ENCODE data around the gene TDRD9. TPM values are rescaled to one million over a fixed set of nuclear protein-coding genes. Genes with fewer than 3 reads are reported as not detected.
A peak's percentile ranks its signal among the peaks of the same experiment; 100 is the strongest.
"Not testable (repeated sequence)": the region's sequence is repeated elsewhere in the genome, so short reads cannot be mapped to it uniquely, and the experiment has no call there.

Gene TDRD9
- total and polyA plus RNA-seq, 7 experiments from 2014 or later: 0.16 to 6.4 (median 0.43) TPM; not detected in 1

- peaks cover 0 to 3% (median 0%) of the 10 kb centered on the region in 5 donors for H3K36me3 Mint-ChIP-seq
- Histone ChIP-seq H3K36me3 (ENCODE audit: control insufficient read depth in 2 of 3, insufficient read depth in 3 of 3, low read length in 3 of 3) (peaks cover 0 to 25% (median 6%) of the 10 kb centered on the region in 3 experiments), H3K27me3 (ENCODE audit: control insufficient read depth in 2 of 2, insufficient read depth in 2 of 2, low read length in 2 of 2) (no peaks in the 10 kb centered on the region), H3K4me3 (ENCODE audit: low read length) (peak overlapping the region; percentile 100), H3K4me1 (ENCODE audit: control insufficient read depth in 2 of 2, insufficient read depth in 2 of 2, low read length in 2 of 2) (peaks cover 9 to 16% of the 10 kb centered on the region in 2 donors), H3K27ac (ENCODE audit: low read depth, low read length) (peak overlapping the region; percentile 83), H3K9me3 (ENCODE audit: control insufficient read depth in 2 of 3, low read length in 3 of 3) (no peaks in the 10 kb centered on the region)
- ChIA-PET POLR2A (interaction anchor here (0.6 to 1.6 kb wide), 3 partner anchors 10 to 113 kb away, joined by 3 to 7 read pairs (median 4); no protein-coding TSS in a partner anchor), CTCF (interaction anchor here (0.6 to 2.9 kb wide), 5 partner anchors 10 to 115 kb away, joined by 3 to 12 read pairs (median 4); no protein-coding TSS in a partner anchor)
- peak; percentile 100 for ATAC-seq
- H3K9me3 Mint-ChIP-seq: no peaks in the 10 kb centered on the region
- H3K27me3 Mint-ChIP-seq: peaks cover 4 to 14% (median 9%) of the 10 kb centered on the region in 5 donors
- DNase-seq: peak; percentile 90 to 99 (median 96)
- H3K4me1 Mint-ChIP-seq: peaks cover 0 to 37% (median 16%) of the 10 kb centered on the region in 7 donors
- peak overlapping the region; percentile 61 to 90 (median 83) for H3K27ac Mint-ChIP-seq
- peak overlapping the region; percentile 85 to 96 (median 90) for H3K4me3 Mint-ChIP-seq
- intact Hi-C loops (cut with micrococcal nuclease): loop anchor here (1.0 to 5.0 kb wide), 11 partner anchors 49 to 1559 kb away; partner anchors contain the start of genes BAG5 (in 2 of the 2), COA8 (in 2 of the 2), PPP1R13B (in 2 of the 2) and XRCC3 (in 2 of the 2)
Observed at GRCh38 chr14:103920981-103921854, 7.0 kb upstream of the TDRD9 start.

GRCh38 chr14:103921855-103922200 is 6.4 kb upstream of the TDRD9 start:
- Mint-ChIP-seq H3K27me3 (peaks cover 4 to 14% (median 9%) of the 10 kb centered on the region in 5 donors), H3K4me3 (peak overlapping the region; percentile 85 to 96 (median 90)), H3K27ac (peak overlapping the region in 5 of 9 donors; percentile 33 to 88 (median 72)), H3K4me1 (peaks cover 0 to 31% (median 14%) of the 10 kb centered on the region in 7 donors)
- not testable (repeated sequence) for H3K9me3 Mint-ChIP-seq; H3K9me3 ChIP-seq (ENCODE audit: control insufficient read depth in 2 of 3, low read length in 3 of 3); H3K36me3 Mint-ChIP-seq; H3K27ac ChIP-seq (ENCODE audit: low read depth, low read length); DNase-seq; H3K27me3 ChIP-seq (ENCODE audit: control insufficient read depth in 2 of 2, insufficient read depth in 2 of 2, low read length in 2 of 2); ATAC-seq
- Histone ChIP-seq H3K4me1 (ENCODE audit: control insufficient read depth in 2 of 2, insufficient read depth in 2 of 2, low read length in 2 of 2) (peaks cover 9 to 14% of the 10 kb centered on the region in 2 donors), H3K36me3 (ENCODE audit: control insufficient read depth in 2 of 3, insufficient read depth in 3 of 3, low read length in 3 of 3) (peaks cover 0 to 18% (median under 1%) of the 10 kb centered on the region in 3 experiments), H3K4me3 (ENCODE audit: low read length) (peak overlapping the region; percentile 100)
- ChIA-PET CTCF (interaction anchor here (0.6 to 1.7 kb wide), 4 partner anchors 10 to 115 kb away, joined by 3 to 11 read pairs (median 4); no protein-coding TSS in a partner anchor), POLR2A (interaction anchor here (1.3 kb wide), 1 partner anchor 21 kb away, joined by 3 read pairs; no protein-coding TSS in a partner anchor)
- intact Hi-C loops (cut with micrococcal nuclease): loop anchor here (1.0 to 5.0 kb wide), 11 partner anchors 50 to 1560 kb away; partner anchors contain the start of genes BAG5 (in 2 of the 2), COA8 (in 2 of the 2), PPP1R13B (in 2 of the 2) and XRCC3 (in 2 of the 2)

GRCh38 chr14:103923863-103924262 is 4.4 kb upstream of the TDRD9 start:
- no peak overlapping the region for H3K27ac Mint-ChIP-seq
- Histone ChIP-seq H3K4me3 (ENCODE audit: low read length) (no peak overlapping the region), H3K9me3 (ENCODE audit: control insufficient read depth in 2 of 3, low read length in 3 of 3) (no peaks in the 10 kb centered on the region), H3K4me1 (ENCODE audit: control insufficient read depth in 2 of 2, insufficient read depth in 2 of 2, low read length in 2 of 2) (peaks cover 9 to 14% of the 10 kb centered on the region in 2 donors), H3K36me3 (ENCODE audit: control insufficient read depth in 2 of 3, insufficient read depth in 3 of 3, low read length in 3 of 3) (peaks cover 0 to 6% (median 0%) of the 10 kb centered on the region in 3 experiments), H3K27me3 (ENCODE audit: control insufficient read depth in 2 of 2, insufficient read depth in 2 of 2, low read length in 2 of 2) (no peaks in the 10 kb centered on the region), H3K27ac (ENCODE audit: low read depth, low read length) (no peak overlapping the region)
- CTCF ChIA-PET: no interaction called here
- no peaks in the 10 kb centered on the region for H3K9me3 Mint-ChIP-seq
- intact Hi-C loops (cut with micrococcal nuclease): loop anchor here in 1 of 2 donors (5.0 kb wide), 3 partner anchors 362 to 1562 kb away; partner anchors contain the start of genes BAG5, CINP, COA8 and TECPR2
- ATAC-seq: no peak
- DNase-seq: no peak
- H3K4me3 Mint-ChIP-seq: peak overlapping the region in 1 of 10 donors; percentile 38
- peaks cover 0 to 3% (median 0%) of the 10 kb centered on the region in 5 donors for H3K36me3 Mint-ChIP-seq
- peaks cover 0 to 17% (median 13%) of the 10 kb centered on the region in 7 donors for H3K4me1 Mint-ChIP-seq
- POLR2A ChIA-PET: interaction anchor here (0.5 kb wide), 1 partner anchor 885 kb away, joined by 6 read pairs; no protein-coding TSS in a partner anchor
- peaks cover 4 to 16% (median 9%) of the 10 kb centered on the region in 5 donors for H3K27me3 Mint-ChIP-seq

GRCh38 chr14:103925316-103925715 is 2.9 kb upstream of the TDRD9 start:
- peaks cover 4 to 16% (median 9%) of the 10 kb centered on the region in 5 donors for H3K27me3 Mint-ChIP-seq
- peaks cover 0 to 3% (median 0%) of the 10 kb centered on the region in 5 donors for H3K36me3 Mint-ChIP-seq
- no peak for DNase-seq
- CTCF ChIA-PET: interaction anchor here (1.0 kb wide), 1 partner anchor 45 kb away, joined by 4 read pairs; no protein-coding TSS in a partner anchor
- no peak for ATAC-seq
- peaks cover 0 to 15% (median 5%) of the 10 kb centered on the region in 7 donors for H3K4me1 Mint-ChIP-seq
- peaks cover 5 to 7% of the 10 kb centered on the region in 2 donors for H3K4me1 ChIP-seq (ENCODE audit: control insufficient read depth in 2 of 2, insufficient read depth in 2 of 2, low read length in 2 of 2)
- H3K9me3 ChIP-seq (ENCODE audit: control insufficient read depth in 2 of 3, low read length in 3 of 3): no peaks in the 10 kb centered on the region
- no peak overlapping the region for H3K4me3 Mint-ChIP-seq
- POLR2A ChIA-PET: no interaction called here
- intact Hi-C loops (cut with micrococcal nuclease): no loop called here
- no peak overlapping the region for H3K4me3 ChIP-seq (ENCODE audit: low read length)
- no peak overlapping the region for H3K27ac ChIP-seq (ENCODE audit: low read depth, low read length)
- H3K27ac Mint-ChIP-seq: no peak overlapping the region
- no peaks in the 10 kb centered on the region for H3K27me3 ChIP-seq (ENCODE audit: control insufficient read depth in 2 of 2, insufficient read depth in 2 of 2, low read length in 2 of 2)
- H3K36me3 ChIP-seq (ENCODE audit: control insufficient read depth in 2 of 3, insufficient read depth in 3 of 3, low read length in 3 of 3): peaks cover 0 to 6% (median 0%) of the 10 kb centered on the region in 3 experiments
- H3K9me3 Mint-ChIP-seq: no peaks in the 10 kb centered on the region

GRCh38 chr14:103927566-103927965 is 690 bp upstream of the TDRD9 start:
- POLR2A ChIA-PET: no interaction called here
- CTCF ChIA-PET: no interaction called here
- H3K9me3 Mint-ChIP-seq: no peaks in the 10 kb centered on the region
- H3K4me1 ChIP-seq (ENCODE audit: control insufficient read depth in 2 of 2, insufficient read depth in 2 of 2, low read length in 2 of 2): no peaks in the 10 kb centered on the region
- DNase-seq: no peak
- no peaks in the 10 kb centered on the region for H3K27me3 ChIP-seq (ENCODE audit: control insufficient read depth in 2 of 2, insufficient read depth in 2 of 2, low read length in 2 of 2)
- no peak overlapping the region for H3K4me3 Mint-ChIP-seq
- intact Hi-C loops (cut with micrococcal nuclease): no loop called here
- H3K9me3 ChIP-seq (ENCODE audit: control insufficient read depth in 2 of 3, low read length in 3 of 3): no peaks in the 10 kb centered on the region
- no peak overlapping the region for H3K27ac Mint-ChIP-seq
- no peaks in the 10 kb centered on the region for H3K36me3 ChIP-seq (ENCODE audit: control insufficient read depth in 2 of 3, insufficient read depth in 3 of 3, low read length in 3 of 3)
- H3K27ac ChIP-seq (ENCODE audit: low read depth, low read length): no peak overlapping the region
- peaks cover 4 to 16% (median 9%) of the 10 kb centered on the region in 5 donors for H3K27me3 Mint-ChIP-seq
- H3K36me3 Mint-ChIP-seq: no peaks in the 10 kb centered on the region
- ATAC-seq: no peak
- H3K4me1 Mint-ChIP-seq: peaks cover 0 to 10% (median 0%) of the 10 kb centered on the region in 7 donors
- no peak overlapping the region for H3K4me3 ChIP-seq (ENCODE audit: low read length)

- no peak overlapping the region for H3K4me3 Mint-ChIP-seq
- ChIA-PET CTCF (no interaction called here), POLR2A (no interaction called here)
- H3K9me3 Mint-ChIP-seq: no peaks in the 10 kb centered on the region
- ATAC-seq (no peak), DNase-seq (no peak)
- intact Hi-C loops (cut with micrococcal nuclease): no loop called here
- Histone ChIP-seq H3K36me3 (ENCODE audit: control insufficient read depth in 2 of 3, insufficient read depth in 3 of 3, low read length in 3 of 3) (no peaks in the 10 kb centered on the region), H3K4me1 (ENCODE audit: control insufficient read depth in 2 of 2, insufficient read depth in 2 of 2, low read length in 2 of 2) (no peaks in the 10 kb centered on the region), H3K27ac (ENCODE audit: low read depth, low read length) (no peak overlapping the region), H3K9me3 (ENCODE audit: control insufficient read depth in 2 of 3, low read length in 3 of 3) (no peaks in the 10 kb centered on the region), H3K27me3 (ENCODE audit: control insufficient read depth in 2 of 2, insufficient read depth in 2 of 2, low read length in 2 of 2) (no peaks in the 10 kb centered on the region), H3K4me3 (ENCODE audit: low read length) (no peak overlapping the region)
- H3K4me1 Mint-ChIP-seq: peaks cover 0 to 10% (median 0%) of the 10 kb centered on the region in 7 donors
- H3K27ac Mint-ChIP-seq: no peak overlapping the region
- peaks cover 0 to 7% (median 0%) of the 10 kb centered on the region in 5 donors for H3K27me3 Mint-ChIP-seq
- no peaks in the 10 kb centered on the region for H3K36me3 Mint-ChIP-seq
Observed at GRCh38 chr14:103930051-103930604, 1.9 kb downstream of the TDRD9 start.

Measured in naive thymus-derived CD4-positive, alpha-beta T cell (primary cell).